Activated CD8-positive, alpha-beta memory T cell treated with anti-CD3 and anti-CD28 coated beads, Interleukin-2, amount 50 U/mL, for 24 hours (primary cell): ENCODE data around the gene ITGA11.

ENCODE experiments used
- DNase-seq: peaks from one replicate; pipeline ENCODE4 v3.0.0-alpha.2; 2020; ENCODE audit errors: extremely low read depth

ITGA11 gene

DNA sequence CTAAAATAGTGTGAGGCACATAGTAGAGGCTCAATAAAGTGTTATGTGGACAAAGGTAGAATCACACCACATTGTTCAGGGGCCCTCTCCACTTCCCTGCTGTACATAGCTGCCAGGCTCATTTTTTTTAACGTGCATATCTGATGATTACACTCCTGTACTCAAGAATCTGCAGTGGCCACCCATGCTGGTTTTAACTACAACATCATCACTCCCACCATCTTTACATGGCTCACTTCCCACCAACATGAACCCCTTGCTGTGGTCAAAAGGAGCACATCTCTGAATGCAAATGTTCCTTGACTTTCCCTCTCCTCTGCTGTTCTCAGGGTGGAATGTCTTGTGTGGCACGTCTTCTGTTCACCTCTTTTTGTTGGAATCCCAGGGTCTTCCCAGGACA is 77.7 kb downstream of the ITGA11 start:
- no peak for DNase-seq

DNA sequence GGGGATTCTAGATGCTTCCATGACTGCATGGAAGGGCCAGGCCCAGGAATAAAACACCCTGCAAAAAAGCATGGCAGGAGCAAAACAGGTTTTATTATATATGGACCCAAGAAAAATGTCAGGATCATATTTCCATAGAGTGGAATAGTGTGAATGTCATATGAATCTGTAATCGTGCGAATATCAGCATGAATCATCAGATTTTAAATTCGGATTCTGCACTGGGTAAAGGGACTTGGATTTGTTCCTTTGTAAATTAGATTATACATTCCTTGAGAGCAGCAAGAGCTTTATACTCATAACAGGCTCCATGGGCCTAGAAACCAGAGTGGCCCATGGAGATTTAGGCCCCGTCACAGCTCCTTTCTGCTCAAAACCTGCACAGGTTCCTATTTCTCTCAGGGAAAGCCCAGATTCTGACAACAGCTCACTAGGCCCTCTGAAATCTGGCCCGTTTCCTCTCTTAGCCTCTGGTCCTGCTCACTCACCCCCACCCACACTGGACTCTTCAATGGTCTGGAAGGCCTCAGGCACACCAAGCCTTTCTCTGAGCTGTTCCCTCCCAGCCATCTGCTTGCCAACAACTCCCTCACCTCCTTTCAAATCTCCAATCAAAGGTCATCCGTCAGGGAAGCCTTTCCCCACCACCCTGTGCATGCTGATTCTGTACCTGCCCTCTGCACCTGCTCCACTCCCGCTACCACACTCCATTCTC is 78.4 kb downstream of the ITGA11 start:
- DNase-seq = no peak

DNA sequence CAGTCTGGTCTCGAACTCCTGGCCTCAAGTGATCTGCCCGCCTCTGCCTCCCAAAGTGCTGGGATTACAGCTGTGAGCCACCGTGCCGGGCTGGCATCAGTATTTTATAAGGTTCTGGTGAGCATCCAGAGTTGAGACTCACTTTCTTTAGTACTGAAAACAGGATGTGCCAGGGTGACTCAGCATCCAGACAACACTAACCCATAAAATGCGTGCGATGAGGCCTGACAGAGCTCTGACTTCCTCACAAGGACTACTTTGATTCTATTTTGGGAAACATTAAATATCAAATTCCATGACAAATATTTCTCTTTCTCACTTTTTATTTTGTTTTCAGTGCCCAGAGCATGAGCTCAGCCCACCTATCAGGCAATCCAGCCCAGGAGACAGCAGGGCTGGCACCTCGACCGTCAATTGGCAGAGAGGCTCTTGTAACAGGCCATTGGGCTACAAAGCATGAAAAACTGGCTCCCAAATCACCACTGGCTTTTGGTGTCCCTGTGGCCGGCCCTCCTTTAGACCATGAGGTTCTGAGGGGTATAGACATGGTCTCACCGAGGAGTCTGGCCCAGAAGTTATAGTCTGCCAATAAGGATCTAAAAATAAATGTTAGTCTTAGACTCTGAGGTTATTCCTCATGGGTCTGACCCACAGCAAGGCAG is 79.4 kb downstream of the ITGA11 start:
- DNase-seq = no peak

DNA sequence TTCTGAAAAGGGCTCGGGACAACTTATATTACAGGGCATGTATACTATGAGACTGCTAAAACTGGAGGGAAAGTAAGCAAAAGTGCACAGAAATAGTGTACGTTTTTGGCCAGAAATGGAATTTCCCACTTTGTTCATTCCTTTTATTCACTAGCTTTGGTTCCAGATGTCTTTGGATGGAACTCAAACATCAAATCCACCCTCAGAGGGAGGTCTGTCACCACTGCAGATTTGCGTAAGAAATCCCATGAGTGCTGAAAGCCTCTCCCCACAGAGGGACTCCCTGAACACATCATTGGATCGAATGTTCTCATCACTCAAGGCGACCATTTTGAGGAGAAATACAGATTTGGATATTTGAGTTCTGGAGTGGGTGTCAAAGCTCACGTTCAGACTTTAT is 82.8 kb downstream of the ITGA11 start:
- DNase-seq = no peak

DNA sequence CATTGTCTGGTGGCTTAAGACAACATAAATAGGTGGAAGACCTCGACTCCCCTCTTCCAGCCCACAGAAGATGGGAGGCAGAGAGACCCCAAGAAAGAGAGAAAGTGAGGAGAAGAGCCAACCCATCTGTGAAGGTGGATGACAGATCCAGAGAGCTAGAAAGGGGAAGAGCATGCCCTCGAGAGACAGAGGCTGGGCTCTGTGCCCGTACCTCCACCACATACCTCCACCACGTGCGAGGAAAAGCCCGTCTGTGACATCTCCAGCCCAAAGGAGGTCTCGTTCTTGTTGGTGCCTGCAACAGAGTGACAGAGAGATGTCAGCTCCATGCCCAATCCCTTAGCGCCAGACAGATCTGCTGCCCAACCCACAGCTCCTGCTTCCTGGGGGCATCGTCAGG is 83.4 kb downstream of the ITGA11 start:
- DNase-seq = no peak

DNA sequence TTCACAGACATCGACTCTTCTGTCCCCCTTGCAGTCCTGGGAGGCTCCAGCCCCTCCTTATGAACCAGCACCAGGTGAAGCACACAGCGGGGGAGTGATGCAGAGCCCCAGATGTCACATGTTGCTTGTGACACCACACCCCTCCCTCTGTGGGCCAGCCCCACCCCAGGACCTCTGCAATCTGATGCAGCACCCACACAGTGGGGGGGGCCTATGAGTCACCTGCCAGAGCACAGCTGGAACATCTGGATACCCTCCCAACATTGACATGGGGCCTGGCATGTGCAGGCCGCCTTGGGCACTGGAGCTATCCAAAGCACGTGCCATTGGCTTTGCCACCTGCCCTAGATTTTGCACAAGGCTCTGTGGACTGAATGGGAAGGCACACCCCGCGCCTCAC is 83.9 kb downstream of the ITGA11 start:
- no peak for DNase-seq

DNA sequence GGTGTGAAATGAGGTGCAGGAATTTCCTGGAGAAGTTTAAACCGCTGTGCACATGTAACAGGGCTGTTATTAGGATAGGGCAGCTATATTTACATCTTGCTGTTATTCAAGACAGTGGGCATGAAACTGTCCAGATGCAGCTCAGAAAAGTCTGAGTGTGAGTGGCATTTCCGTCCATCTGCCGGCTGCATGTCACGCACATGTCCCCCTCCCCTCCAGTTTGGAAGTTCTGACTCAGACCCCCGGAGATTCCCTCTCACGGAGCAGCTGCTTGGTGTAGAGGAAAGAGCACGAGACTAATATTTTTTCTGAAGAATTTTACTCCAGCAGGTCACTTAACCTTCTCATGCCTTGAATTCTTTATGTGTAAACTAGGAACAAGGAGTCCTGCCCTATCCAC is 84.6 kb downstream of the ITGA11 start:
- no peak for DNase-seq

DNA sequence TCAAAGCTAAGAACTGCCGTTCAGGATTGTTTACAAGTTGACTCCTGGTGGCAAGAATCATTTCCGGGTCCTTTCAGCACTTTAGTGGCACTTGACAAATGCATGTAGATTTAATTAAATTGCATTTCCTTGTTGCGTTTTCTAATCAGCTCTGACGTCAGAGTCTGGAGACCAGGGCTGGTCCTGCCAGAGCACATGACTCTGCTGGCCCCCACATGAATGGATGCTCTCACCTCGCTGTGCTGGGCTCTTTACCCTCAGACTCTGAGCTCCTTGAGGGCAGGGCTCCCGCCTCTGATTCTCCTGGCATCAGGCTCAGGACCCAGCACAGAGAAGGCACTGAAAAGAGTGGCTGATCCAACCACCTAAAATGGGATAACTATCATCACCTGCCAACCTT is 85.0 kb downstream of the ITGA11 start:
- no peak for DNase-seq

DNA sequence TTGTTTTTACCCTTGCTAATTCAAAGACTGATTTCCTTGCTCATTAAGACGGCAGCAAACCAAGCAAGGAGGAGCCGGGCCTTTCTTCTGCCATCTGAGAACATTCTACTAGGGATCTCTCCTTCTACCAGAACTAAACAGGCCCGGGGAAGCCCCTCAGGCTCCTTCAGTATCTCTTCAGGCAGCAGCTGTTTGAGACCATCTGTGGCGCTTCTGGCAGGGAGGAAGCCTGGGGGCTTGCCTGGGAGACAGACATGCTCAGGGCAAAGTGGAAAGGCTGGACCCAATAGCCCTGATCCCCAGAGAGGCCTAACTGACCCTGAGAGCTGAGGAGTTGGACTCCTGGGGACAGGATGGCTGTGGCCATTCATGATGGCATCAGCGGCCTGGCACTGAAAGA is 86.5 kb downstream of the ITGA11 start:
- DNase-seq = no peak

DNA sequence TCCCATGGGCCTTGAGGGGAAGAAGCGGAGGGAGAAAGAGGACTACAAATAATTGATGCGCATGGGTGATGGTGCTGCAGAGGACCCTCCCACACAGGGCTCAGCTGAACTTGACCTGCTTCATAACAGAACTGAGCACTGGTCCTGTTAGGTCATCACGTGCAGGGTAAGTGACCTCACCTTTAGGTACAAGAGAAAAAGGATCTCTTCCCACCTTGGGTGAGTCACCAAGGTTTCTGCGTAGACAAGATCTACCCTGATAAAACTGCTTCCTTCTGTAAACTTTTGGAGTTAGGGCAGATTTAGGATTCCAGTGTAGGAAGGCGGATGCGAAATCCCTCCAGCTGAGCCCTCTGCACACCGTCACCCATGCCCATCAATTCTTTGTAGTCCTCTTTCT is 87.4 kb downstream of the ITGA11 start:
- no peak for DNase-seq

DNA sequence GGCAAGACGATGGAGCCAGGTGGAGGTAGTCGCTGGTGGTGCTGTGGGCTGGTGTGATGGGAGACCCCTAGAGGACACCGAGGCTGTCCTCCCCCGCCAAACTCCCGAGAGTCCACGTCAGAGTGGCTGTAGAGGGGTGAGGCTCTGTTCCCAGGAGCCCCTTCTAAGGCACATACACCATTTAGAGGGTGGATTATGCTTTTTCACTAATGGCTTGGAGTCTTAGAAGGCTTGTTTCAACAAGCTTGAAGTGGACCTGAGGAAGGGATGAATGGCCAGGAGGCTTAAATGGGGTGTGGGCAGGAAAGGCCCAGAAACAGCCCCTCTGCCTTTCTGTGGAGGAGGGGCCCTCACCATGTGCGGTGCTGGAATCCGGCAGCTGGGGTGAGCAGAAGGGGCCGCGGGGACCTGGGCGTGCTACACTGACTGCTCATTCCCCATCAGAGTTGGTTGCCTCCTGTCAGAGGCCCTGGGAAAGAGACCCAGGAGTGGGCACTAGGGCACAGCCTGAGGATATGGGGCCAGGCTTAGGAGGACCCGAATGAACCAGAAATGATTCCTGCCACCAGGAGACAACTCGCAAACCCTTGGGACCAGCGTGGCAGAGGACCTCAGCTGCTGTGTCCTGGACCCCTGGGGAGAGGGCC is 88.3 kb downstream of the ITGA11 start:
- no peak for DNase-seq

DNA sequence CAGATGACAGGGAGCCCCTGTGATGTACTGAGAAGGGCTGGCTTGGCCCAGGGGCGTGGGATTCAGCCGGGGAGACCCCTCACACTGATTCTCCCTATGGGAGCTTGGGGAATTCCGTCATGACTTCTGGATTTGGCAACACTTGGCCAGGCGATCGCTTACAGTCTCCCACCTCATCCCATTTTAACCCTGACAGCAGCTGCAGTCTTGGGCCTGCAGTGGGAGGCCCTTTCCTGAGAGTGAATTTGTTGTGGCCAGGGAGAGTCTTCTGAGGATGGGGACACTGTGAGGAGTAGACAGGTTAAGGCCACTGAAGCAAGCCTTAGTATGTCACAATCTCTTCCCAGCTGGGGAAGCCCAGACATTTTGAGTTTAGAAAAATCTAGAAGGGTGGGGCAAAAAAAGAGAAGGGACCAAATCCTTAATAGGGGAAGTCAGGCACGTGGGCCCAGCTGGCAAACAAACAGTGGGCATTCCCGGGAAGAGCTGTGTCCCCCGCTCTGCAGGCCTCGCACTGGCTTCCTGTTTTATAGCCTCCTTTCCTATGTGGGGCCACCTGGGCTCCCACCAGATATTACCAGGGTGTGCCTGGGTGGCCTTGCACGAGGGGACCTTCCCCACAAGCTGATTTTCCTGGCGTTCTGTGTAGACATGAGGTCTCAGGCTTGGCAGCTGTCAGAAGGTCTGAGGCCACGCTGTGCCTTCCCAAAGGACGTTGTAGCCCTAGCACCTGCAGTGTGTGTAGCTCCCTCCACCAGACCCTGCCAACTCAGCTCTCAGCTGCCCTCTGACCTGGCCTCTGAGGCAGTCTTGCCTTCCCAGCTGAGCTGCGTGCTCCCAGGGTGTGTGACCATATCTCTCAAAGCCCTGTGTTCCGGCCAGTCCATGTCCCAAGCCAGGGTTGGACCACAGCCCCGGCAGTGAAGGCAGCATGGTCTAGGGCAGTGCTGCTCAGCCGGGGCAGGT is 89.9 kb downstream of the ITGA11 start:
- no peak for DNase-seq

DNA sequence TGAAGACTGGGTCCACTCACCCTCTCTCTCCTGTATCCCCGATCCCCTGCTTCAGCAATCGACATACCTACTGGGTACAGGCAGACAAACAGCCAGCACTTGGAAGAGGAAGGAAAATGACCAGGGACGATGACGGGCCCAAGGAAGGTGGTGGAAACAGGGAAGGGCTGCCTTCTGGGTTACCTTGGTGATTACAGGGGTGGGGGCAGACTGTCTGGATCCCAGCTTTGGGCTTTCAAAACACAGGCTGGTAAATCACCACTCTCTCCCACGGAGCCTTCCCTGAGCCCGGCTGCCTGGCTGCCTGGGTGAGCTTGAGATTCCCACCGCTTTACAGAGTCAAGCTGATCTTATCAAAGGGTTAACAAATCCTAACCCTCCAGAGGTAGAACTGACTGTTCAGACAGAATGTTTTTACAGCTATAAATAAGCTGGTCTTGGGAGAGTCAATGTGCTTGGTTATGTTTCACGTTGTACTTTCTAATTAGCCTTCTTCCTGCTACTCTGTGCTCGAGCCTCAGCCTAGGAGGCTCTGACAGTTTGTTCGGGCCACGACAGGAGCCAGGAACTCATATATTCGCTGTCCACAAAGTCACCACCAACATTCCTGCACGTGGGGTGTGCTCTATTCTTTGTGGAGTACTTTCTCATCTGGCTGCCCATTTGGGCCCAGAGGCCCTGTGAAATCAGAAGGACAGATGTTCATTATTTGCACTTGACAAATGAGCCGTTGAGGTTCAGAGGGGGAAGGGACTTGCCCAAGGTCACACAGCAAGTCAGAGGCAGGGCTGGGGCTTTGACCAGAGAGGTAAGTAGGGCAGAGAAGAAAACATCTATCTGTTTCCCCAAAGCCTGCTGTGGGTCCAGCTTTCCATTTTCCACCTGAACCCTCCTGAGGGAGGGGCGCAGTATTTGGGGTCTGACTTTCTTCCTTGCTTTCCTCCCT is 91.0 kb downstream of the ITGA11 start:
- no peak for DNase-seq

DNA sequence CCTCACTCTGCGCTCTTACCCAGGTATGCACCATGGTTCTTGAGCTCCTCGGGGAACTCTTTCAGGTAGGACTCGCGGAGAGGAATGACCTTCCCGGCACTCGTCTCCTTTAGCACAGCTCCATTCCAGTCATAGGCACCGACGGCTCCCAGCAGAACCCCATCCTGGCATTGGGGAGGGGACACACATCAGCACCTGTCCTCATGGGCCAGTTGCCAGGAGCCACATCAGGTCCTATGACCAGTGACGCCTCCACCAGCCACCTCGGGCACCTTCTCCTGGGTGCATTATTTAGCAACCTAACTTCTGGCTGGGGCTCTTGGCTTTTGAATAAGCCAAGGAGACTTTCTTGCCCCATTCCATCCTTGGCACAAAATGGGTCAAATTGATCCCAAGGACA is 92.5 kb downstream of the ITGA11 start:
- DNase-seq = no peak

DNA sequence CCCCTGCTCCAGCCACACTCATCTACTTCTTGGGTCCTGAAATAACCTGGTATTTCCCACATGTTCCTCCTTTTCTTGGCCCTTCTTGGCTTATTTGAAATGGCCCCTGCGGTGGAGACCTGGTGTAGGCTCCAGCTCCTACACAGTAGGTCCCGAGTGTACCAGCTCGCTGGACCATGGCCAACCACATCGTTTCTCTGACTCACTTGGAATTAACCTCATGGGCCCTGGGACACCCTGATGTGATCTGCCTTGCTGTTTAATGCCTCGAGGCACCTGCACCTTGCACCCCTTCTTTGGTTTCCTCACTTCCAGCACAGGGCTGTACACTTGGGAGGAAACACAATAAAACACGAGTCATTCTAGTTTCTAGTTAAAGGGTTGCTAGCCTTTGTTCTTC is 94.1 kb downstream of the ITGA11 start:
- no peak for DNase-seq

DNA sequence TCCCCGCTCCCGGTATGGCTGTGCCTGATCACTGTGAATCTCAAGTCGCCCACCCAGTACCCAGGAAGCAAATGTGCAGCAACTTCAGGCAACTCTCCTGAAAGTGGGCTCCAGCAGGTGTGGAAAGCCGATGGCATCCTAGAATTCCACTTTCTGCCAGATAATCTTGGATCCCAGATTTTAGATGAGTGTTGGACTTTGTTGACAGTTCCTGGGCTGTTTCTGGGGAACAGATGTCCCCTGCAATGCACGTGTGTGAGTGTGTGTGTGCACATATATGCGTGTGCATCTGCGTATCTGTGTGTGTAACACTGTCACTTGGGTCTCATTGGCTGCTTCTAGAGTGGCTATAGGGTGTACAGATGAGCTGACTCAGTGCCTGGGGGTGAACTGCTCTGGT is 95.4 kb downstream of the ITGA11 start:
- DNase-seq = no peak

DNA sequence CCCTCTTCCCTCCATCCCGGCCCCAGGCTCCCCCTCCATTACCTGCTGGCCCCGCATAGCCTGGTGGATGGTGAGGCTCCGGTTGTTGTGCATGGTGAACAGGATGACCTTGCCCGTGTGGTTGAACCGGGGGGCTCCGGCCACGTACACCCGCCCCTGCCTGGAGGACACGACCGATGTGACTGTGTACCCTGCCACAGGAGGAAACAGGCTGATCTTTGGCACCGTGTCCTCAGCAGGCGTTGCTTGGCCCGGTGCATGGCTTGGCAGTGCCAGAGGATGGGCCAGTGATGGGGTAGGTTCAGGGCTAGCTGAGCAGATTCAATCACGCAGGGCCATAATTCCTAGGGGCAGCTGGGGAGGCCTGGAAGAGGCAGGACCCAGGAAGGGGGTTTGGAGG is 96.3 kb downstream of the ITGA11 start:
- DNase-seq = no peak

DNA sequence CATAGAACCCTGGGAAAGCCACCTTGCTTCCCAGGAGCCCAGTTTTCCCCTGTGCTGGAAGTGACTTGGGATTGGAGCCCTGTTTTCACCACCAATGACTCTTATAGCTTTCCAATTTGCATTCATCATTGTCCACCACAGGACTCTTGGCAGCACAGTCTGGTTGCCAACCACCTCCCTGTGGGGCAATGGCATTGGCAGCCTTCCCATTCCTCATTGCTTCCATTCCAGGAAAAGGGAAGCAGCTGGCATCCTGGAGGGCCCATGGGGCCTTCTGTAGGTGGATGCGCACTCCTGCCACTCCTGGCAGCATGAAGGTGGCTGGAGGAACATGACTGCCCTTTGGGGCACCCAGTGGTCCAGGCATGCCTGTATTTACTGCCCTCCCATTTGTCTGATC is 96.7 kb downstream of the ITGA11 start:
- DNase-seq = no peak

DNA sequence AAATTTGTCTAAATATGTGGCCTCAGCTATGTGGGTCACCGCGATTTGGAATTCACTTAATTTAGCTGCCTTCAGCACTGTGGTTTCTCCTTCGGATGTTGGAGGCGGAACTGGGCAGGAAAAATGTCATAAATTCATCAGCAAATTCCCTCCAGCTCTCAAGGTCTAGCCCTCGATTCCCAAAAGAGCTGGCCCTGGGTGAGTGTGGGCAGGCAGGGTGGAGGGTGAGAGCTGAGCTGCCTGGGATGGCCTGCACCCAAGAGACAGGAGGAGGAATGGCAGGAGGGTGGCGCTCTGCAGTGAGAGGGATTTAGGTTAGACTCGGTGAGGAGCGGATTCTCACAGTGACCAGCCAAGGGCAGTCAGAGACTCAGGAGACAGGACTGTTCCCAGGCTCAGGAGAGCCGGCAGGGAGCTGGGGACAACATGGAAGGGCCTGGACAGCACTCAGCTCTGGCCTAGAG is 97.3 kb downstream of the ITGA11 start:
- no peak for DNase-seq

DNA sequence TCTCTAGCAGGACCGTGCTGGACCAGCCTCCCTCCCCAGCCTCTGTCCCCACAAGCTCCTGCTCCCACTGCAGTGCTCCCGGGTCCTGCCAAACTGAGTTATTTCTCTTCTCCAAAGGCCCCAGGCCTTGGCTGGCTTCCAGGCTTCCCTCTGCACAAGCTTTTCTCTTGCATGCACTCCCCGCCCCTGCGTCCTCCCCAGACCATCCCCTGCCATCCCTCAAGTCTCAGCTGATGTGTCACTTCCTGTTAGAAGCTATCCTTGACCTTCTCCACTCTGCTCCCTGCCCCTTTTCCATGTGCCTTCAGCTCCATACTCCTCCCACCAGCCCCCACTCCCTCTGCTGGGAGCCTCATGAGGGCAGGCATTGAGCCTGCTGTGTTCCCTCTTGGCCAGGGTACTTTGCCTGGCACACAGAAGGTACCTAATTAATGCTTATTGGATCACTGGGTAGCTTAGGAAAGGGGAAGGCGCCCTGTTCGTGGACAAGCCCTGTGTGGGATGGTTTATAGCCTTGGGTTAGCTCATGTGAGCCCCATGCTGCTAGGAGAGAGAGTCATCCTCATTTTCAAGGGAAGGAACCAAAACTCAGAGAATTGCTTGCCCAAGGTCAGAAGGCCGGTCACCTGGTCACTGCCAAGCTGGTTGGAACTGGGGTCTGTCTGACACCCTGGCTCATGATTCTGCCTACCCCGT is 98.0 kb downstream of the ITGA11 start:
- DNase-seq = no peak
